ENCODE measurements around the gene HLA-G.

HLA-G gene

DNA sequence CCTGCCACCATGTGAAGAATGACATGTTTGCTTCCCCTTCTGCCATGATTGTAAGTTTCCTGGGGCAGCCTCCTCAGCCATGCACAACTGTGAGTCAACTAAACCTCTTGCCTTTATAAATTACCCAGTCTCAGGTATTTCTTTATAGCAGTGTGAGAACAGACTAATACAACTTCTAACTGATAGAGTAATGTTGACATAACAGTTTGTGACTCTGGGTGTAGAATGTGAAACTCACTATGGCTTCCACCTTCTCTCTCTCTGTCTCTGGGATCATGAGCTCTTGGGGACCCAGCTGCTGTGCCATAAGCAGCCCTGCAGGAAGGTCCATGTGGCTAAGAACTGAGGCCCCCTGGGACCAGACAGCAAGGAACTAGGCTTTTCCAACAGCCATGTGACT, 3.5 kb upstream of the HLA-G start:
- DNase-seq: no peak

- no peak for DNase-seq
These were observed 1.8 kb upstream of the HLA-G start for GRCh38 chr6:29825848-29826247.

DNA sequence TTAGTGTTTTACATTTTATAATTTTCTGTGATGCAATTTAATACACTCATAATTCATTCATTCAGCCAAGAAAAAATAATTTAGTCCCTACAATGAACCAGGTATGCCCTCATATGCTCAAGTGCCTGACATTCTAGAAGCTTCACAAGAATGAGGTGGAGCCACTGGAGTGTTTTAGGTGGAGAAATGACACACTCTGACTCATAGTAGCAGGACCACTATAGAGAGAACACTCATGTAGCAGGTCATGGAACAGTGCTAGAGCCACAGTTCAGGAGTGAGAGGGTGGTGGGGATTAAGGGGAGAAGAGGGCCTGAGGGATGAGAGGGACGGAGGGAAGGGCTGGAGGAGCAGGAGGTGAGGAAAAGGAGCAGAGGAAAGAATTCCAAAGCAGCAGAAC, 1.4 kb upstream of the HLA-G start:
- DNase-seq: no peak

DNA sequence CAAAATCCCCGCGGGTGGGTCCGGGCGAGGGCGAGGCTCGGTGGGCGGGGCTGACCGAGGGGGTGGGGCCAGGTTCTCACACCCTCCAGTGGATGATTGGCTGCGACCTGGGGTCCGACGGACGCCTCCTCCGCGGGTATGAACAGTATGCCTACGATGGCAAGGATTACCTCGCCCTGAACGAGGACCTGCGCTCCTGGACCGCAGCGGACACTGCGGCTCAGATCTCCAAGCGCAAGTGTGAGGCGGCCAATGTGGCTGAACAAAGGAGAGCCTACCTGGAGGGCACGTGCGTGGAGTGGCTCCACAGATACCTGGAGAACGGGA, 809 bp downstream of the HLA-G start:
- DNase-seq: no peak

DNA sequence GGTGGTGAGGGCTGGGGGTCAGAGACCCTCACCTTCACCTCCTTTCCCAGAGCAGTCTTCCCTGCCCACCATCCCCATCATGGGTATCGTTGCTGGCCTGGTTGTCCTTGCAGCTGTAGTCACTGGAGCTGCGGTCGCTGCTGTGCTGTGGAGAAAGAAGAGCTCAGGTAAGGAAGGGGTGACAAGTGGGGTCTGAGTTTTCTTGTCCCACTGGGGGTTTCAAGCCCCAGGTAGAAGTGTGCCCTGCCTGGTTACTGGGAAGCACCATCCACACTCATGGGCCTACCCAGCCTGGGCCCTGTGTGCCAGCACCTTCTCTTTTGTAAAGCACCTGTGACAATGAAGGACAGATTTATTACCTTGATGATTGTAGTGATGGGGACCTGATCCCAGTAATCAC, 2.1 kb downstream of the HLA-G start:
- no peak for DNase-seq

- no peak for DNase-seq
These were observed 2.8 kb downstream of the HLA-G start for GRCh38 chr6:29830409-29830808.

GRCh38 chr6:29831776-29832175, 4.2 kb downstream of the HLA-G start:
- no peak for DNase-seq

DNA sequence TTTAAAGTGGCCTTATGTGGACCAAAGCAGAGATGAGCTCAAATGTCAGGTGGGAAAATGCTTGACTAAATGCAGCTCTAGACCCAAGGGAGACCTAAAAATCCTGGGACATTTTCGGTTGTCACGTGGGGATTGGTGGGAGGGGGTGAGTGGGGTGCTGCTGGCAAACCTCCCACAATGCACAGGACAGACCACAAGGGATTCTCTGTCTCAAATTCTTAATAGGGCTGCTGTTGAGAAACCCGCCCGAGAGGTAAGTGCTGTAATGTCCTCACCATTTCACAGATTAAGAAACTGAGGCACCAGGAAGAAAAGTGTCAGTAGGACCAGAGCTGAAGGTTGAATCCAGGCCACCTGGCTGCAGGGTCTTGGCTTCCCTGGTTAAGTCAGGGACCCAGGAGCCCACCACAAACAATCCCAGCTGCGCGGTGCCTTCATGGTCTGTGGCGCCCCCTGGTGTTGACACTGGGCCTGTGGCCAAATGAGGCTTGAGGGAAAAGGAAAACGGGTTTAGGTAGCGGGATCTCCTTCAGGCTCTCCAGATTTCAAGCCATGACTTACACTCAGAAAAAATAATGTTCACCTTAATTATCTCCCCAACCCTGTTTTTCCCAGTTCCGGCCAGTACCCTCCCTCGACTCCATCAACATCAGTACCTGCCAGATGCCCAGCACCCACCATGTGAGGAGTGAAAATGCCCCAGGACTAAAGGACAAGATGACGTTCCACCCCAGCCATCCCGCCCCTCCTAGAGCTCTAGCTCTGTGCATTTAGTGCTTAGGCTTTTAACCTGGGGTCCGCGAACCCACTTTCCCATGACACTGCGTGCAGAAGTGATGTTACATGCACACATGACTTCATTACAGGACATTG, 7.2 kb downstream of the HLA-G start:
- peak; percentile 15 for DNase-seq

- DNase-seq: no peak
These were observed 12.3 kb downstream of the HLA-G start for GRCh38 chr6:29839917-29840316.

GRCh38 chr6:29841030-29841429, 13.4 kb downstream of the HLA-G start:
- no peak for DNase-seq

DNA sequence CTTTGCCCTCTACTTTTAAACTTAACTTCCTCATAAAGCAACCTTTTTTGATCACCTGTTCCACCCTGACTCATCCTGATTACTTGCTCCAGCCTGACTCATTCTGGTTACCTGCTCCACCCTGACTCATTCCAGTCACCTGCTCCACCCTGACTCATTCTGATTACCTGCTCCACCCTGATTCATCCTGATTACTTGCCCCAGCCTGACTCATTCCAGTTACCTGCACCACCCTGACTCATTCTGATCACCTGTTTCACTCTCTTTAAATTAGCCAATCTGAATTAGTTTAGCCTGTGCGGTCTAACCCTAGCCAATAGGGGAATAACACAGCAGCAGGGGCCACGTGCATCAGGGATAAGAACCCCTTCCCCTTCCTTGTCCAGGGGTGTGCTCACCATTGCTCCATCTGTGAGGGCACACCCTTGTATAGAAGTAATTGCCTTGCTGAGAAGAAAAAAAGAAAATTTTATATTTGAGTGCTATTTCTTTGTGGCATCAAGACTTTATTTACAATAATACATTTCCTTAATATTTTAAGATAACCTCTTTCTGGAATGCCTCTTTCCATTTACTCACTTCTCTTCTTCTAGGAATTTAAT, 17.9 kb downstream of the HLA-G start:
- DNase-seq: no peak

DNA sequence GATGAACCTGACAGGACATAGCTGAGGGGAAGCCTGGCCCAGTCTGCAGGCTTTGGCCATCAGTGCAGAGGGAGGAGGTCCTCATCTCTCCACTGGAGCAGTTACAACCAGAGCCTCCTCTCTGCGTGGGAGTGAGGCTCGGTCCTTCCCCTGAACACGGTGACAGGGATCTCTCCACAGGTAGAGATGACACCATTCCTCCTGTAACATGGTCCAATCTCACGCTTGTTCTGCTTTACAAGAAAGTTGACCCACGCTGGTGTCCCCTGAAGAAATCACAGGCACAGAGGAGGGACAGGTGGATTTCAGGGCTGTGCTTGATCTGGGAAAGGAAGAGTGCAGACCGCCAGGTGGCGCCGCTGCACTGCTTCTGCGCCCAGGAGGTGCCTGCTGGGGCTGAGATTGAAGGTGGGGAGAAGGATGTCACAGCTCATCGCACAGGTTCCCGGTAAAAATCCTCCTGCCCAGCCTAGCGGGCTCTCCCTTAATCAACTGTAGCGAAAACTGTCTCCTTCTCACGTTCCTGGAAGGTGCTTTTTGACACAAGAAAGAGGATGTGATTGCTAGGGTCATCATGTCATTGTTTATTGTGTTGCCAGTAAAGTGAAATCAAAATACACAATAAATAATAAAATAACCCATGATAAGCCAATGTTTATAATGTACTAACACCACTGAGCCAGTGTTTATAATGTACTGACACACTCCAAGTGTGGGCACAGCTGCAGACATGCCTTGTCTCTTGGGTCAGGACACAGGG, 20.4 kb downstream of the HLA-G start:
- peak; percentile 62 for DNase-seq

DNA sequence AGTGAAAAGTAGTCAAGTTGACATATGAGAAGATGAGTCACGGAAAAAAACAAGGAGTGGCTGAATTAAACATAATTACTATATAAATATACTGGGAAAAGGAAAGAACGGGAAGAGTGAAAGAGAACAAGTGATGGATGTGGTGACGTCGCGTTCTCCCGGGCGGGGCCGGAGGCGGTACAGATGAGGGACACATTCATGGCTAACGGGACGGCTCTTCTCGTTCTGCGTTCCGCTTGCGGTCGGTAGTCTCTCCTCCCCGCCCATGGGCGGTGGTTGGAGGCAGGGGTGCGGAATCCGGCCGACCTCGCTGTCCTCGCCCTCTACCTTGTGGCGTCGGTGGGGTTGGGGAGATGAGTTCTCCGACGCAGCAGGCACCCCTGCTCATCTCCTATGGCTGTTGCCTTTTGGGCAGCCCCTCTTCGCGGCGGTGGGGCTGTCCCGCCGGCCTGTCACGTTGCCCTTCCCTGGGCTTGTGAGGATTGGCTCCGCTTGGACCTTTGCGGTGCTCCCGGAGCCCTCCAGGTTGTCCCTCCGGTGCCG, 22.5 kb downstream of the HLA-G start:
- DNase-seq: no peak

GRCh38 chr6:29851190-29851589, 23.6 kb downstream of the HLA-G start:
- DNase-seq: no peak

GRCh38 chr6:29853245-29853644, 25.6 kb downstream of the HLA-G start:
- no peak for DNase-seq

GRCh38 chr6:29858006-29858405, 30.4 kb downstream of the HLA-G start:
- DNase-seq: no peak

GRCh38 chr6:29861521-29862255, 34.1 kb downstream of the HLA-G start:
- no peak for DNase-seq

DNA sequence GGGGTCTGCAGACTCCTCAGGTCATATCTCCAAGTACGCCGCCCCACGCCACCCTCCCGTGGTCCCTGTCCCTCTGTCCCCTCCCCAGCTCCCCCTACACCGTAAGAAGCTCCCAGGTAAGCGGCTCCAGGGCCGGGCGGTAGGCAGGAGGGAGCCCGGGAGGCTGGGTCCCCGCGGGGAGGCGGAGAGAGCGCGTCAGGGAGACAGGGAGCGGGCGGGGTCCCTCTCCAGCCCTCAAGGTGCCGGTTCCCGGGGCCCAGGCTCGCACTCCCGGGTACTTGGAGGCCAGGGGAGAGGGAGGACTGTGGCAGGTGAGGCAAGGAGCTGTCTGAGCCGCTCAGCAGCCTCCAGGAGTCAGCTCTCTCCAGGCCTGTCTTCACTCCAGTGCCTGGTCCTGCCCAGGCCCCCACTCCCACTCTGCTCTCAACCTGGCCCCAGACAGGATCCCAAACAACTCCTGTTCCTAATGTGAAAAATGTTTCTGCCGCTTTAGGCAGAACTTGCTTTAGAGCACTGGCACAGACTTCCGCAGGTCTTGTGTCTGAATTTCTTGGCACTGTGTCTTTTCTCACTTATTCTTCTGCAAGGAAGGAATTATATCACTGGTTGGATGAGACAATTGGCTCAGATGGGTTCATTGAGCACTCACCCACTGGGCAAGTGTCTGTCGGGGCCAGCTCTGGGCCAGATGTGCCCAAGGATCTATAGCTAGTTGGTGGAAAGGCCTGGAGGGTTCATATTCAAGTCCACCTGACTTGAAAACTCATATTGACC, 36.6 kb downstream of the HLA-G start:
- no peak for DNase-seq

- DNase-seq: no peak
These were observed 38.0 kb downstream of the HLA-G start for GRCh38 chr6:29865631-29866030.

DNA sequence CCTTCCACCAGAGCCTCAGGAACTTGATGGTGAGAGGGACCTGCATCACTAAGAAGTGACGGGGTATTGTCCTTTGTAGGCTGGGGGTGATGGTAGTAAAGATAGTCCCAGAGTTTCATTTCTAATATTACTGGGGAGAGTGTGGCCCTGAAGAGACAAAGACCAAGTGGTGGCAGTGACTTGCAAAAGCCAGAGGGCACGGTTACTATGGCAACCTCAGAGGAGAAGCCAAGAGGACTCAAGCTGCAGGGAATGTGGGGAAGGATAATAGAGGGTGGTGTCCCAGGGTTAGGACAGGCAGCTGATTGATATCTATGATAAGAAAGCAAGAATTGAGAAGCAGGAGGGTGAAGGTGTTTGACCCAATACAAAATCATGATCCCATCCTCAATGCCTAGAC, 42.5 kb downstream of the HLA-G start:
- DNase-seq: no peak

- DNase-seq: no peak
These were observed 45.2 kb downstream of the HLA-G start for GRCh38 chr6:29872791-29873190.

DNA sequence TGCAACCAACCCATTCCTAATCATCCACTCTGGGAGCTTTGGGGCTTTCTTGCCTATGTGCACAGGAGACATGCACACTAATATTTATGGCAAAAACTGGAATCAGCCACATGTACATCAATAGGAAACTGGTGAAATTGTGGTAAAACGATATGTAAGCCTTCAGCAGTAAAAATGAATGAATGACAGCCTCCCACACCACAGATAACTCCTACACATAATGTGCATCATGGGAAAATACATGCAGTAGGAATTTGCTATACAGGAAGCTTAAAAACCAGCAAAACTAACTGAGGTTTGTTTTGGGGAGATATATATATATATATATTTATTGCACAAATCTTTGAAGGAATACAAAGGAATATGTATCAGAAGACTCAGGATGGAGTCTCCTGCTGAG, 47.6 kb downstream of the HLA-G start:
- DNase-seq: no peak

Data from NCI-H345 (cell line).